ENCODE measurements around the gene ZBED2.

- TF ChIP-seq ZBTB43 (CRISPR knock-in tag; IDR thresholded peaks at IDR 0.05) (no peak), ELF4 (CRISPR knock-in tag; IDR thresholded peaks at IDR 0.05; ENCODE audit: low read depth) (no peak), ETV6 (CRISPR knock-in tag; IDR thresholded peaks at IDR 0.05) (no peak), MXD4 (CRISPR knock-in tag; IDR thresholded peaks at IDR 0.05; ENCODE audit: borderline replicate concordance) (no peak), NR3C1 (CRISPR knock-in tag; conservative IDR thresholded peaks at IDR 0.05; ENCODE audit: low read depth) (no peak), CTCF (IDR thresholded peaks at IDR 0.05) (no peak), JUN (CRISPR knock-in tag; IDR thresholded peaks at IDR 0.05) (no peak), E2F4 (CRISPR knock-in tag; IDR thresholded peaks at IDR 0.05; ENCODE audit: borderline replicate concordance, low read depth) (no peak), IRF1 (CRISPR knock-in tag; IDR thresholded peaks at IDR 0.05) (no peak), ATF3 (CRISPR knock-in tag; conservative IDR thresholded peaks at IDR 0.05) (no peak), FOXP4 (CRISPR knock-in tag; IDR thresholded peaks at IDR 0.05) (no peak)
Observed at GRCh38 chr3:111601810-111602209, 6.7 kb upstream of the ZBED2 start.

Measured in WTC11 (cell line).